ENCODE results near the gene TMEM51. TPM values are rescaled to one million over a fixed set of nuclear protein-coding genes. Genes with fewer than 3 reads are reported as not detected.

The TMEM51 gene
- total RNA-seq, 1 donor from 2014 or later = 86.7 TPM

DNA sequence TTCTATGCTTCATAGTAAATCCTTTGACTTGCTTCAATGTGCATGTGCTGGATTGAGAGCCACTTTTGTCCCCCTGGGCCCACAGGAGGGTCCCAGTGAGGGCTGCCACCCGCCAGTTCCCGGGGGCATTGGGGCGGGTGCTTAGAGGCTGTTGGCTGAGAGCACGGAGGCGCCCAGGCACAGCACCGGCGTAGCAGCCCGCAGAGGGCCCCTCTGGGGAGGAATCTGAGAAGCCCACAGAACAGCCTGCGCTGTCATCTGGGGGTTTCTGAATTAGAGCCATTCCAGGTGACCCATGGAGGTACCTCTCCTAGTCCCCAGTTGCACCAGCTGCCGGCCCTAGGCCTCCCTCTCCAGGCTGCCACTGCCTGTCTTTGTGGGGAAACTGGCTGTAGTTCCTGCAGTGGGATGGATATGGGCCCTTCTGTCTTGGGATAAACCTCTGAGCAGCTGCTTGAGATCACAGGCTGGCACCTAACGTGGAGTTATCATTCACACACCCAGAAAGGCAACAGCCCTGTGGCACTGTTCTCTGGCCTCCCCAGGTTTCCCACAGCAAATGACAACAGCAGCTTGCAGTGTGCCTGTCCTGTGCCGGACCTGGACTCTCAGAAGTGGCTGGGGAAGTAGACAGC, 39.5 kb downstream of the TMEM51 start:
- DNase-seq (ENCODE audit: low read depth) = no peak
- no peak overlapping the region for H3K4me3 ChIP-seq (ENCODE audit: low read depth, low read length)
- TF ChIP-seq, protein P1, sequence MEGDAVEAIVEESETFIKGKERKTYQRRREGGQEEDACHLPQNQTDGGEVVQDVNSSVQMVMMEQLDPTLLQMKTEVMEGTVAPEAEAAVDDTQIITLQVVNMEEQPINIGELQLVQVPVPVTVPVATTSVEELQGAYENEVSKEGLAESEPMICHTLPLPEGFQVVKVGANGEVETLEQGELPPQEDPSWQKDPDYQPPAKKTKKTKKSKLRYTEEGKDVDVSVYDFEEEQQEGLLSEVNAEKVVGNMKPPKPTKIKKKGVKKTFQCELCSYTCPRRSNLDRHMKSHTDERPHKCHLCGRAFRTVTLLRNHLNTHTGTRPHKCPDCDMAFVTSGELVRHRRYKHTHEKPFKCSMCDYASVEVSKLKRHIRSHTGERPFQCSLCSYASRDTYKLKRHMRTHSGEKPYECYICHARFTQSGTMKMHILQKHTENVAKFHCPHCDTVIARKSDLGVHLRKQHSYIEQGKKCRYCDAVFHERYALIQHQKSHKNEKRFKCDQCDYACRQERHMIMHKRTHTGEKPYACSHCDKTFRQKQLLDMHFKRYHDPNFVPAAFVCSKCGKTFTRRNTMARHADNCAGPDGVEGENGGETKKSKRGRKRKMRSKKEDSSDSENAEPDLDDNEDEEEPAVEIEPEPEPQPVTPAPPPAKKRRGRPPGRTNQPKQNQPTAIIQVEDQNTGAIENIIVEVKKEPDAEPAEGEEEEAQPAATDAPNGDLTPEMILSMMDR (conservative IDR thresholded peaks at IDR 0.05; ENCODE audit: low read depth, low read length) = no peak

- TF ChIP-seq, protein P1 (conservative IDR thresholded peaks at IDR 0.05; ENCODE audit: low read depth, low read length) = no peak
- H3K4me3 ChIP-seq (ENCODE audit: low read depth, low read length) = no peak overlapping the region
- no peak for DNase-seq (ENCODE audit: low read depth)
Observed at GRCh38 chr1:15195420-15196052, 42.0 kb downstream of the TMEM51 start.

GRCh38 chr1:15196069-15196468, 42.5 kb downstream of the TMEM51 start:
- TF ChIP-seq, protein P1 (conservative IDR thresholded peaks at IDR 0.05; ENCODE audit: low read depth, low read length) = no peak
- DNase-seq (ENCODE audit: low read depth) = no peak
- H3K4me3 ChIP-seq (ENCODE audit: low read depth, low read length) = no peak overlapping the region

GRCh38 chr1:15196807-15197530, 43.4 kb downstream of the TMEM51 start:
- DNase-seq (ENCODE audit: low read depth) = no peak
- TF ChIP-seq, protein P1 (conservative IDR thresholded peaks at IDR 0.05; ENCODE audit: low read depth, low read length) = no peak

DNA sequence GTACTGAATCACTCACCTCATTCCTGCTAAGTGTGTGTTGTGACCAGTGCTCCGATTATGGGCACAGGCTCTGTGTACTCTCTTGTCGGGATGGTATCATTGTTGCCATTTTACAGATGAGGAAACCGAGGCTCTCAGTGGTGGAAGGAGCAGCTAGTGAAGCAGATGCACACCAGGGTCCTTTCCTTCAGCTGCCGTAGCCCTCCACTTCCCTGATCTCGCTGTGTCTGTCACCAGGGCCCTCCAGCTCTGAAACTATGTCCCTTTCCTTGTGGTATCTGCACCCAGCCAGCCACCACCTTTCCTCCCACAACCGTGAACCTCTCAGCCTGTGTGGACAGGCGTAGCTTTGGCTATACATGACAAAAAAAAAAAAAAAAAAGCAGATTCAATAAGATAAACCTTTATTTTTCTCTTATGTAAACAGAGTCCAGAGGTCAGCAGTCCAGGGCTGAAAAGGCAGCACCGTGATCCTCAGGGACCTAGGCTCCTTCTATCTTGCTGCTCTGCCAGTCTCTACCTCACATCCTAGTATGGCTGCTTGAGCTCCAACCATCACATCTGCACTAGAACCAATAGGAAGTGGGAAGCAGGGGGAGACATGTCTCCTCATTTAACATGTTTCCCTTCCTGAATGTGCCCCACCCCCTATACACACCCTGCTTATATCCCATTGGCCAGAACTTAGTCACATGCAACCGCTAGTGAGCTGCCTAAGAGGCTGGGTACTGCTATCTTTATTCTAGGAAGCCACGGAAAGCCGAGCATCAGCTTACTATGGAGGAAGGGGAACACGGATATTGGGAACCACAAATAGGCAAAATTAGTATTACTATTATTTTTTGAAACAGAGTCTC, 44.3 kb downstream of the TMEM51 start:
- DNase-seq (ENCODE audit: low read depth) = no peak
- H3K4me3 ChIP-seq (ENCODE audit: low read depth, low read length) = no peak overlapping the region
- TF ChIP-seq, protein P1 (conservative IDR thresholded peaks at IDR 0.05; ENCODE audit: low read depth, low read length) = no peak

More at GRCh38 chr1:15196807-15197530, 43.4 kb downstream of the TMEM51 start:
- no peak overlapping the region for H3K4me3 ChIP-seq (ENCODE audit: low read depth, low read length)

GRCh38 chr1:15198684-15199083, 45.1 kb downstream of the TMEM51 start:
- TF ChIP-seq, protein P1 (conservative IDR thresholded peaks at IDR 0.05; ENCODE audit: low read depth, low read length) = no peak
- no peak for DNase-seq (ENCODE audit: low read depth)

More at GRCh38 chr1:15198684-15199083, 45.1 kb downstream of the TMEM51 start:
- no peak overlapping the region for H3K4me3 ChIP-seq (ENCODE audit: low read depth, low read length)

Measured in epithelial cell of proximal tubule (primary cell).